Activated T-cell treated with anti-CD3 and anti-CD28 coated beads for 24 hours (primary cell): ENCODE data around the gene MRO.
"Not testable (repeated sequence)": the region's sequence is repeated elsewhere in the genome, so short reads cannot be mapped to it uniquely, and the experiment has no call there.

Experiments
- DNase-seq: peaks from one replicate; pipeline ENCODE4 v3.0.0-alpha.2; 2020; ENCODE audit warnings: low read depth

MRO gene

DNA sequence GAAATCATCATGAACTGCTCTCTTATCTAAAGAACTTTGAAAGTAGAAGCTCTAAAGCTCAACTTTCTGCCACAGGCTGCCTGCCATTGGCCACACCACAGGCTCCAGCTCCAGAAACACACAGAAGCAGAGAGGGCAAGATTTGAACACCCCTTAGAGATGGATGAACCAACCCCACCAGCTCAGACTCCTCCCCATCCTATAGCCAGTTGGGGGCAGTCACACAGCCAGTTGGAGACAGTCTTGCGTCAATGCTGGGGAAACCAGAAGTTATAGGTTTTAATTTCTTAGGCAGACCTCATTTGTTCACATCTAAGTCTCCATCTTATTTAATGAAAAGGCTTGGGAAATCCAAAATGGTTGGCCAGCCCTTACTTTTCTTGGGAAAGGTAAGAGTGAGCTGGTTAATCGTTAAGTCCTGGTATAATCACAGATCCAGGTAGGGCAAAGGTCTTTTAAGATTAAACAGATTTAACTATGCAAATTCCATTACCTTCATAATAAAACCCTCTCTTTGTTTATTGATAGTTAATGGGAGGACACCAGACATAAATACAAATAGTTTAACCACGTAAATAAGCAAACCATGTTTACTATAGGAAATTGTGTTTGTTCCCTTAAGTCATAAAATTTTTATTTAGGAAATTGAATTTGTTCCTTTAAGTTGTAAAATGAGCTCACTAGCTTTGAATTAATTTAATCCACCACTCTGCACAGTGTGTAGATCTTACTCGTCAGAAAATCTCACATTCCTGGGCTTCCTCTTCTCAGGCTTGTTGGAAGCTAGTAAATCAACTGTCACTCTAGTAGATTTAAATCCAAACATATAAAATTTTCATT lies 28.0 kb downstream of the MRO start:
- no peak for DNase-seq

DNA sequence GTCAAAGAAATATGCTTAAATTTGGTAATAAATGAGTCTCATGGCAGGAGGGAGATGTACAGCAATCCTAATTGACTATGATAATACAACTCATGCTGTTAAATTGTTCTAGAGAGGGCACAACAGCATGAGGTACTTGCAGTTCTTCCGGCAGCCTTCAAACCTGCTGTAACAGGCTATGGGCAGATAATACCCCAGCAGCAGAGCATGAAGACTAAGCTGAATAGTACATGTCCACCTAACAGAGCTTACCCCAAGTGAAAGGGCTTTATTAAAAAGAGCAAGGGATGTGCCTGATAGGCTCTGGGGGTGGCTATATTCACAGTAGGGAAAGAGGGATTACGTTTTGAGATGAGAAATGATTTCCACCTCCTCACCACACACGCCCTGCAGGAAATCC lies 28.9 kb downstream of the MRO start:
- DNase-seq: no peak

DNA sequence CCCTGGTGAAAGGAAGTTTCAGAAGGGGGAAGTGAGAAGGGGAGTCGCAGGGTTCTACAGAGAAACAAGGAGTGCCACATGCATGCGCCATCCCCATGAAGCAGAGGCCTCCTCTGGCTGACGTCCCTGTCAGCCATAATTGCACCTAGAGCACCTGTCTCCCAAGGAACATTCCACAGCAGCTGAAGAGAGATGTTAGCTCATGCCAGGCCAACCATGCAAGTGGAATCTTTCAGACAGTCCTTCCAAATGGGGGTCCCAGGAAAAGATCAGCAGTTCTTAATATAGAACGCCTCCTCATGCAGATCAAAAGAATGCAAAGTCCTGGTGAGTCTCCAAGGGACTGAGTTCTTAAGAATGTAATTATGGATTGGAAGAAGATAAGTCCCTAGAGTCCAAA lies 29.6 kb downstream of the MRO start:
- no peak for DNase-seq

DNA sequence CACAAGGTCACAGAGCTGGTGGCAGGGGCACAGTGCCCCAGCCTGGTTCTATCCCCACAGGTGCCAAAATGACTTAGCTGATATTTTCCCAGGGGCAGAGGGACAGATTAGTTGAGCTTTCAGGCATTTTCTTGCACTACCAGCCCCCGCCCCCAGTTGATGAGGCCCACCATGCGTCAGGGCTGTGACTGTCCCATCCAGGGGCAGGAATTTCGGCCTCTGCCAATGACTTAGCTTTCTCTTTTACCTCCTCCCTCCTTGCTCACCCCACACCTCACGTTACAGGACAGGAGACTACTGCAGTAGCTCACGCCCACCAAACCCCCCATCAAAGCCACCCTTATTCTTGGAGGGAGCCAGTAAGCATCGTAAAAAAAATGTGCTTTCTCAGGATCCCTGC lies 31.5 kb downstream of the MRO start:
- DNase-seq: no peak

DNA sequence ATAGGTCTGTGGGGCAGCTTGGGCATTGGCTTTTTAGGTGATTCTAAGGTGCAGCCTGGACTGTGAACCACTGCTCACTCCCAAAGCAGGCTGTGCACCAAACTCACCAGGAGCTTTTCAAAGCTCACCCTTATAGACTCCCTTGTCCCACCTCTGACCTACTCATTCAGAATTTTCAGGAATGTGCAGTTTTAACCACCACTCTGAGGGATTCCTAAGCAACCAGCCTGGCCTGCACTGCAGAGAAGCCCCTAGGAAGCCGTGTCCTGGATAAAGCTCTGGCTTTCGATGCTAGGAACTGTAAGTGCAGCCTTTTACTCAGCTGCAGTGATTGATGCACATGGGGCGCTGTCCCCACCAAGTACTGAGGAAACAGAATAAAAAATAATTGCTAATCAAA lies 33.0 kb downstream of the MRO start:
- DNase-seq: no peak

DNA sequence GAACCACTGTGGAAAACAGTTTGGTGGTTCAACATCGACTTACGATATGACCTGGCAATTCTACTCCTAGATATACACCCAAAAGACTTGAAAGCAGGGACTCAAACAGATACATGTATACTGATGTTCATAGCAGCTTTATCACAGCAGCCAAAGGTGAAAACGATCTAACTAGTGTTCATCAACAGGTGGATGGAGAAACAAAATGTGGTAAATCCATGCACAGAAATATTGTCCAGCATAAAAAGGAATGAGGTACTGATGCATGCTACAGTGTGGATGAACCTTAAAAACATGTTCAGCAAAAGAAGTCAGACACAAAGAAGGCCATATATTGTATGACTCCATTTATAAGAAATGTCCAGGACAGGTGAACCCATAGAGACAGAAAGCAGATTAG lies 36.3 kb downstream of the MRO start:
- no peak for DNase-seq

DNA sequence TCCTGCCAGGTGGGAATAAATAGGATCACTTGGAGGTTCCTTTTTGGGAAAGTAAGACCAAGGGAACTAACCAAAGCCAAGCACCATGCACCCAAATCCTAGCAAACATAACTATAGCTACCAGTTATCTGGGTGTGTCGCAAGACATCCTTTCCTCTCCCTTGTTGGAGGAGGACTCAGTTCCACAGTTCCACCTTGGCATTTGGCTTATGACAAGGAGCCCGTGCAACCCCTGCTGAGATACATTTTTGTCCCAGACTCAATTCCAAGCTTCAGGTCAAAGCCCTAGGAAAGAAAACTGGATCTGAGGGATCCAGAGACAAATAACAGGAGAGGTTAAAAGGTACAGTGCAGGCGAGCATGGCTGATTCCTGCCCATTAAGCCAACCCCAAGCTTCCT lies 40.8 kb downstream of the MRO start:
- DNase-seq: not testable (repeated sequence)

DNA sequence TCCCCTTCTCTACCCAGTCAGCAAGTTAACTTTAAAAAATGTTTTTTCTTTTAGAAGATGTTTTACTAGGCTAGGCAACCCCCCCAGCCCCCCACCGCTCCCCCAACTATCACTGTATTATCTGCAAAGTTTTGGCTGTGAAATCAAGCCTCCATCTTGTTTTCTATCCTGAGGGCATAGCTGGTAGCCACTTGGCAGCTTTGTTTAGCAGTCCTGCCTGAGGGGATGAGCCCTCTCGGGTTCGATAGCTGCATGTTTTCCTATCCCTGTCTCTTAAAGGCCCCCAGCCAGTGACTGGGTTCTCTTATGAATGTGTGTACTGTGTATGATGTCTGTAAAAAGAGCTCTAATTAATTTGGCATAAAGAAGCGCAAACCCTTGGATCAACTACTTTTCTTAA lies 43.4 kb downstream of the MRO start:
- DNase-seq: no peak

DNA sequence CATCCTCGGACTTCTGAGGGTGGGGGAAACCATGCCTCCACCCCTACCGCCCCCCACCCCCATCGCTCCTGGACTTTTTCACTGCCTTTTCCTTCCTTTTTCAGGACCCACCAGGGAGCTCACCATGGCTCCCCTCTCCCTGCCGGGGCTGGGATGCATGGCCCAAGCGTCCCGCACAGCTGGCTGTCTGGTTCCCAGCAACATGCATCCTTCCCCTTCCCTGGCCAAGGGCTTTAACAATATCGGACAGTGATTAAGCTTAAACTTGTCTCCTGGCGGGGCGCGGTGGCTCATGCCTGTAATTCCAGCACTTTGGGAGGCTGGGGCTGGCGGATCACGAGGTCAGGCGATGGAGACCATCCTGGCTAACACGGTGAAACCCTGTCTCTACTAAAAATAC lies 44.1 kb downstream of the MRO start:
- no peak for DNase-seq

DNA sequence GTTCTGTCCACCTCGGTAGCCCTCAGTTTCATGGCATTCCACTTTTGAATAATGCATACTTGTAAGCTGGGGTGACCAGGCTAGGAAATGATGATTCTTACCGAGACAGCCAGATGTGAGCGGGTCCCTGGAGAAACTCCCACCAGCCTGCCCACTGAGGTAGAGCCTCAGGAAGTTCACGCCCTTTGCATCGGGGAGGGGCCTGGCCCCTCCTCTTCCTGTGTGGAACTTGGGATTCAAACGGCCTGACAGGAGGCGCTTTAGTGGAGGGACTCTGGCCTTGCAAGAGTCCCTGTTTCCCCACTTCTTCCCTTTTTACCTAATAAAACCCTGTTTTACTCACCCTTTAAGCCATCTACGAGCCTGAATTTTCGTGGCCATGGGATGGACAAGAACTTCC lies 44.6 kb downstream of the MRO start:
- DNase-seq: no peak

DNA sequence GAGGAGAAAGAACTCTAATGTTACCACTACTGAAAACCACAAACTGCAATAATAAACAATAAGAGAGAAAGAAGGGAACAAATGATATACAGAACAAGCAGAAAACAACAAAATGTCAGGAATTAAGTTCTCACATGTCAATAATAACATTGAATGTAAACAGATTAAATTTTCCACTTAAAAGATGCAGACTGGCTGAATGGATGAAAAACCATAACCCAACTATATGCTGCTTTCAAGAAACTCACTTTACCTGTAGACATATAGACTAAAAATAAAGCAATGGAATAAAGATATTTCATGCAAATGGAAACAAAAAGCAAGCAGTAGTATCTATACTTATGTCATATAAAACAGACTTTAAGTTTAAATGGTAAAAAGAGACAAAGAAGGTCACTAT lies 50.4 kb downstream of the MRO start:
- no peak for DNase-seq

DNA sequence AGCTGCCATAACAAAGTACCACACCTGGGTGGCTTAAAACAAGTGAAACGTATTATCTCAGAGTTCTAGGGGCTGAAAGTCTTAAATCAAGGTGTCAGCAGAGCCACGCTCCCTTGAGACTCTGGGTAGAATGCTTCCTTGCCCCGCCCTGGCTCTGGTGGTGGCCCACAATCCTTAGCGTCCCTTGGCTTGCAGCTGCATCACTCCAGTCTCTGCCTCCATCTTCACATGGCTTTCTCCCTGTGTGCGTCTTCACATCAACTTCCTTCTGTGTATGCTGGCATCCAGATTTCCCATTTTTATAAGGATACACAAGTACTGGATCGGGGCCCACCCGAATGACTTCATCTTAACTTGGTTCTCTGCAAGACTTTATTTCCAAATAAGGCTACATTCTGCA lies 62.5 kb downstream of the MRO start:
- DNase-seq: no peak

DNA sequence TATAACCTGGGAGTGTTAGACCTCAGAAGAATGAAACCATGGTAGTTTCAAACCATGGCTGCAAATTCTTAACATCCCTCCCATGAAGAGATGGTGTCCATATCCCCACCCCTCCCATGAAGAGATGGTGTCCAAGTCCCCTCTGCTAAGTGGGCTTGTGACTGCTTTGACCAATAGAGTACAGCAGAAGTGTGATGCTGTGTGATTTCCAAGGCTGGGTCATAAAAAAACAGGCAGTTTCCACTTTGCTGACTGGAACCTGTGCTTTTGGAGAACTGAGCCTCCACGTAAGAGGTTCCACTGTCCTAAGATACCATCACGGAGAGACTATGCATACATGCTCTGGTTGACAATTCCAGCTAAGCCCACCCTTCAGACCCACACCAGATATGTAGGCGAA lies 65.5 kb downstream of the MRO start:
- no peak for DNase-seq

DNA sequence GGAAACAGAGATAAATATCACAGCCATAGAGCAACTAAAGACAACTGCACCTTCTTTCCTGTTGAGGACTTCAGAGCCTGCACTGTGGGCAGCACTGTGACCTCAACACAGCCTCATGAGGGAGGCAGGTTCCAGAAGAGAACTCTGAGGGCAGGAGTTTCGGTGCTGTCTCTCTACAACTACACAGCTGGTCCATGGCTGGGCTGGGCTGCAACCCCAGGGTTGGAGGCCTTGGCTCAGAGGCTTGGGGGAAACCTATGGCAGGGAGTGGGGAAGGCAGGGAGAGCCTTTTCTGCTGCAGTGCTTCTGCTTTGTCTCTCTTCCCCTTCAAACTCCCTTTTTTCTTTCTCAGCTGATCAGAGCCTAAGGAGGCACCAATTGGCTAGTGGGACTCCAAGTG lies 66.5 kb downstream of the MRO start:
- no peak for DNase-seq

DNA sequence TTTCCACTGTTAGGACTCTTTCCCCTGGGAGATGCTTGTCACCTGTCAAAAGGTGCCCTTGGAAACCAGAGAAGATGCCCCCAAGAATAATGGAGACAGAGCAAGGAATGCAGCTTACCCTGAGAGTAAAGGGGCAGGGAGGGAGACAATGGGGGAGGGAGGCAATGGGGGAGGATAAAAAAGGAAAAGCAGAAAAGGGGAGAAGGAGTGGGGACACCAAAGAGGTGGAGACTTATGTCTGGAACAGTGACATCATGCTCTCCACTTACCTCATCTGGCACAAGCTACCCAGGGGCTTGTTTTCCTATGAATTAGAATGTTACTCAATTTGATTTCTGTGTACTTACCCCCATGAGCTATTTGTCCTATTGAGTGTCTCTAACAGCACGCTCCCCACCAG lies 67.9 kb downstream of the MRO start:
- DNase-seq: no peak

DNA sequence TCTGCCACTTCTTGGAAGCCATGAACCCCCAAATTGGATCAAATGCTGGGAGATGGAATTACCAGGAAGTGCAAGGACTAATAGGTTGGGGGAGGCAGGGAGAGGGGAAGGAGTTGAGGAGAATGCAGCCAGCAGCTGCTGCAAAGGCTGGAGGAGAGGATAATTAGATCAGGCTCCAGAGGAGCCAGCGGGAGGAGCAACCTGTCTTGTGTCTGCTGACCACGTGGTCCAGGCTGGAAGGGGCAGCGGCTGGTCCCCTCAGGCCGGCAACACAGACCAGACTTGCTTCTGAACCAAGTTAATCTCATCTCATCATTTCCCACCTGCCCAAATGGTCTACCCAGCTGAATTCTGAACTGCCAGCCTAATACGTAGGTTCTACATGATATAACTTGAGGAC lies 68.3 kb downstream of the MRO start:
- no peak for DNase-seq

DNA sequence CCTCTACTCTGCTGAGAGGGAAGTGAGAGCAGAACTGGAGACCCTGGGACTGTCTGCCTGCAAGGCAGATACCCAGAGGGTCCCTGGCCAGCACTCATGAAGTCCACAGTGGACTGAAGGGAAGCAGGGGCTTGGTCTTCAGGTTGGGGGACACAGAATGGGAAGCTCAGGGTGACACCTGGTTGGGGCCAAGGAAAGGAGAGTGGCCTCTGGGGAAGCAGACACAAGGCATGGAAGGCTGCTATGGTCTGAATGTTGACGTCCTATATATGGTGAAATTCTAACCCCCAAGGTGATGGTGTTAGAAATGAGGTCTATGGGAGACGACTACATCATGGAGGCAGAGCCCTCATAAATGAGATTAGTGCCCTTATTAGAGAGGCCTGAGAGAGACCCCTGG lies 69.3 kb downstream of the MRO start:
- no peak for DNase-seq

DNA sequence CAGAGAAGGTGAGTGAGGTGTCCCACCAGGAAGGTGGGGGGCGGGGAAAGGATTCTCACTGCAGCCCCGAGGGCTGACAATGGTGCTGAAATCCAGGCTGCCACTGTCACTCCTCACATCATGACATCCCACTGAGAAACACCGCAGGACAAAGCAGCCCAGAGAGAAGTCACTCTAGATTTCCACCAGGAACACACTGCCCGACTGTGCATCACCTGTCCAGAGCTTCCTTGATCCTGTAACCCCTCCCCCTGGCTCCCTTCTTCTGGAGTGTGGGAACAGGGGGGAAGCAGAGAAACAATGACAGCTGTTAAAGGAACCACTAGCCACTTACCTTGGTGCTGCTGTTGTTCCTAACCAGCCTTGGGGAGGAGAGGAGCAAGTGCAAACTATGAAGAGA lies 69.9 kb downstream of the MRO start:
- DNase-seq: no peak

DNA sequence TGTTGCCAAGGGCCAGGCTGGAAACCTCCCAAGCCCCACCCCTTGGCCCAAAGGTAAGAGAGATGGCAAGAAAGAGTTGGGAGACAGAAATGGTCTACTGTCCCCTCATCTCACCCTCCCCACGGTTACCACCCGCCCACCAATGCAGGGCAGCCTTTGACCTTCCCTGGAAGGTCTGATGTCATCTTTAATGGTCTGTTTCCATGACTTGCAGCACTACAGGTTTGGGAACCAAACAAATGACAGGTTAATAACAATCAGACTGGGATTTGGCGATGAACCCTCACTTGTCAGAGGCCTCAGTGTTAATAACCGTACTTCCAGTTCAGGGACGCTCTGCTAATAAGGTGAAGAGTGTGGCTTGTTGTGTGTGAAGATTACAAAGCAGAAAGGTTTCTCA lies 70.4 kb downstream of the MRO start:
- no peak for DNase-seq

DNA sequence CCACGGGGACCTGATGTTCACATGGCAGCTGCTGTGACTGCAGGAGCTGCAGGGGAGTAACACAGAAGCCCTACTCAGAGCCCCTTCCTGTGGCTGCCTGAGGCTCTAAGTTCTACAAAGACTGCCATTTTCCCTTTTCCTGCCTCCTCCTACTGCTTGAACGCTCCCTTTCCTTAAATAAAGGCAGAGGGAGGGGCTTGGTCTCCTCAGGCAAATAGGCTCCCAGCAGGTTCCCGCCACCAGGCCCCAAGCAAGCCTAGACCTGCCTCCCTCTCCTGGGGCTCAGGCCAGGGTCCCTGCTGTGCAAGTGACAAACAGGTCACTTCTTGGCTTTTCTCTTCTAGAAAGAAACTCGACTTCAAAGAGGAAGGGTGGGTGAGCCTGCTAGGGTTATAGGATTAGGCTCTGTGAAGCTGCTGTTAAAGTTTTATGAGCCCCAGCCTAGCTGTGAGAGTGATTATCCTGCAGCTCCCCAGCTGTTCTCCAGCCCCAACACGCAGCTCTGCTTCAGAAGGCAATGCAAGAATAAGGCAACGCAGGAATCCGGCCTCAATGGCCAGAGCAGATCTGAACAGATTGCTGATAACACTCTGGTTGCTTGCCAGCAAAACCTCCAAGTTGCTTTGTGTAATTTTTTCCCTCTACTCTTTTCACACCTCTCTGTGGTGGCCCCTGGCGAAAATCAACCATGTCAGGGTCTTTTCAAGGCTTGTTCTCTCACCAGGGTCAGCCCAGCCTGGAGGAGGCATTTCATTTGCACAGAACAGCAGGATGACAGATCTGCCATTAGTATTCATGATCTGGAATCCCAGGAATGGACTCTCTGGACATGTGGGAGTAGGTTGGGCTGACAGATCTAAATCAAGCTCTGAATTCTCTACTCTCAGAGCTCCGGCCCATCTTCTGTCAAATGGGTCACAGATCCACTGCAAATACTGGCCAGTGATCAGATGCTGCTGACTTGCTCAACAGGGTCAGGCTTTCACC lies 71.3 kb downstream of the MRO start:
- DNase-seq: no peak

DNA sequence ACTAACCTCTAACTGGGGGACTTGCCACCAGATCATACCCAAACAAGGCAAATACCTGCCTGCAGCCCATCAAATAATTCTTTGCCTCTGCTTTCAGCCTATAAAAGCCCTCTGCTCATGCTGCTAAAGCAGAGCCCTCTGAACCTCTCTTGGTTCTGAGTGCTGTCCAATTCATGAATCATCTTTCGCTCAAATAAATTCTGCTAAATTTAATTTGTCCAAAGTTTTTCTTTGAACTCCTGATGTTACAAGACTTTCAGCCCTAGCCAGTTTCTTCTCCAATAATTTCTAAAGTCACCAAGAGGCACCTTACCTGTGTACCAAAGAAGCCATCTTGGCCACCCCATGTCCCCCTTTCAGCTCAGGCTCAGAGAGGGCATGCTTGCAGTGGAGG lies 72.0 kb downstream of the MRO start:
- no peak for DNase-seq

DNA sequence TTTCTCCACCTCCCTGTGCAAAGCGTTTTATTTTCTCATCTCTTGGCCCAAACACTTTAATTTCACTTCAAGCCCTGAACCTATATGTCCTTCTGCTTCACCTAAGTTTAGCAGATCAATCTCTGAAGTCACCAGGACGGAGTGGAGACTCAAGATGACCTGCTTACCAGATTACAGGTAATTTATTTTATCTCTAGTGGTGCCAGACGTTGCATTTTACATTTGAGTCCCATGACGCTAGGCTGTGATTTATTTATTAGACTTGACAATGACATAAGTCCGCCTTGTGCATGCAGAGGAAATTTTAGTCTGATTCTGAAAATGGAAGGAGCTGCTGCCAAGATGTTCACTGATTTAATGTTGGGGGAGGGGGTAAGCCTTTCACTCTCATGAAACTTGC lies 73.9 kb downstream of the MRO start:
- no peak for DNase-seq
